ENCODE results near the gene PDCD11.

PDCD11 gene

DNA sequence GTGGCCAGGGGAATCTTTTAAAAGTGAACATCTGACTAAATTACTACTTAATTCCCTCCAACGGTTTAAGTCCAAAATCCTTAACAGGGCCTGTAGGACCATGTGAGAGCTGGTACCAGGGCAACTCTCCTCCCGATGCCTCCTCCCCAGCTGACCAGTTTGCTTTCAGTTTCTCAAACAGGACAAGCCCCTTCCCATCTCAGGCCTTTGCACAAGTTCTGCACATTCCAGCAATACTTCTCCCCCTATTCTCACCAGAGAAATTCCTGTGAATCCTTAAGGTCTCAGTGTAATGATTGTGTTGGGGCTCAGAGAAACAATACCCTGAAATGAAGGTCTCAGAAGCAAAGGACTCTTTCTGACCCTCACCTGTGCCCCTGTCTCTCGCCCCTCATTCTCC, 70.3 kb downstream of the PDCD11 start:
- DNase-seq (ENCODE audit: insufficient read length, low spot score) (no peak), FAIRE-seq (no peak)
- TF ChIP-seq CTCF (IDR thresholded peaks at IDR 0.05; ENCODE audit: insufficient read depth, missing control alignments), result no peak

DNA sequence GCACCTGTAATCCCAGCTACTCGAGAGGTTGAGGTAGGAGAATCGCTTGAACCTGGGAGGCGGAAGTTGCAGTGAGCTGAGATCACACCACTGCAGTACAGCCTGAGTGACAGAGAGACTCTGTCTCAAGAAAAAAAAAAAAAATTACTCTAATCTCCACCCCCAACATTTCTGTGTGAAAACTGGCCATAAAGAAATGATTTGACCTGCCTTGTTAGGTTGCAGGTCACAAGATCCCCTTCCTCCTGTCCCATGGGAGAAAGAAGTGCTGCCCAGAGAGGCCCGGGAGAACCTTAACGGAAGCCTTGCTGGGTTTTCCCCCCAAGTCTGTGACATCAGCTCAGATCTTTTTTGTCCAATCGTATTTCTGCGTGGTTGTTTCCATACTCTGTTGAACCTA, 71.0 kb downstream of the PDCD11 start:
- no peak for TF ChIP-seq CTCF (IDR thresholded peaks at IDR 0.05; ENCODE audit: insufficient read depth, missing control alignments)
- DNase-seq (ENCODE audit: insufficient read length, low spot score), result no peak
- FAIRE-seq, result no peak

- FAIRE-seq (no peak), DNase-seq (ENCODE audit: insufficient read length, low spot score) (no peak)
- no peak for TF ChIP-seq CTCF (IDR thresholded peaks at IDR 0.05; ENCODE audit: insufficient read depth, missing control alignments)
Measured at GRCh38 chr10:103469201-103469600, 72.8 kb downstream of the PDCD11 start.

GRCh38 chr10:103470761-103471653, 74.6 kb downstream of the PDCD11 start:
- FAIRE-seq (no peak), DNase-seq (ENCODE audit: insufficient read length, low spot score) (no peak)
- TF ChIP-seq CTCF (IDR thresholded peaks at IDR 0.05; ENCODE audit: insufficient read depth, missing control alignments), result no peak

- FAIRE-seq, result no peak
- DNase-seq (ENCODE audit: insufficient read length, low spot score), result no peak
- TF ChIP-seq CTCF (IDR thresholded peaks at IDR 0.05; ENCODE audit: insufficient read depth, missing control alignments), result no peak
Measured at GRCh38 chr10:103472005-103472404, 75.6 kb downstream of the PDCD11 start.

GRCh38 chr10:103473261-103473671, 76.8 kb downstream of the PDCD11 start:
- FAIRE-seq (no peak), DNase-seq (ENCODE audit: insufficient read length, low spot score) (no peak)
- no peak for TF ChIP-seq CTCF (IDR thresholded peaks at IDR 0.05; ENCODE audit: insufficient read depth, missing control alignments)

GRCh38 chr10:103474077-103474476, 77.7 kb downstream of the PDCD11 start:
- no peak for TF ChIP-seq CTCF (IDR thresholded peaks at IDR 0.05; ENCODE audit: insufficient read depth, missing control alignments)
- FAIRE-seq (no peak), DNase-seq (ENCODE audit: insufficient read length, low spot score) (no peak)

Measured in D721Med (cell line).